ENCODE results near the gene KLK6.

- TF ChIP-seq POU2F2 (IDR thresholded peaks at IDR 0.05; ENCODE audit: low read depth, low read length) (no peak), POLR2AphosphoS5 (IDR thresholded peaks at IDR 0.05; ENCODE audit: low read depth, low read length) (no peak), TAF1 (IDR thresholded peaks at IDR 0.05; ENCODE audit: low read depth, low read length) (no peak), POLR2A (IDR thresholded peaks at IDR 0.05; ENCODE audit: low read depth, low read length) (no peak), SPI1 (IDR thresholded peaks at IDR 0.05; ENCODE audit: low read depth, low read length) (no peak)
These were observed 46.4 kb upstream of the KLK6 start for GRCh38 chr19:51015691-51016267.
